ENCODE measurements around the gene NPTX1.

Gene NPTX1

DNA sequence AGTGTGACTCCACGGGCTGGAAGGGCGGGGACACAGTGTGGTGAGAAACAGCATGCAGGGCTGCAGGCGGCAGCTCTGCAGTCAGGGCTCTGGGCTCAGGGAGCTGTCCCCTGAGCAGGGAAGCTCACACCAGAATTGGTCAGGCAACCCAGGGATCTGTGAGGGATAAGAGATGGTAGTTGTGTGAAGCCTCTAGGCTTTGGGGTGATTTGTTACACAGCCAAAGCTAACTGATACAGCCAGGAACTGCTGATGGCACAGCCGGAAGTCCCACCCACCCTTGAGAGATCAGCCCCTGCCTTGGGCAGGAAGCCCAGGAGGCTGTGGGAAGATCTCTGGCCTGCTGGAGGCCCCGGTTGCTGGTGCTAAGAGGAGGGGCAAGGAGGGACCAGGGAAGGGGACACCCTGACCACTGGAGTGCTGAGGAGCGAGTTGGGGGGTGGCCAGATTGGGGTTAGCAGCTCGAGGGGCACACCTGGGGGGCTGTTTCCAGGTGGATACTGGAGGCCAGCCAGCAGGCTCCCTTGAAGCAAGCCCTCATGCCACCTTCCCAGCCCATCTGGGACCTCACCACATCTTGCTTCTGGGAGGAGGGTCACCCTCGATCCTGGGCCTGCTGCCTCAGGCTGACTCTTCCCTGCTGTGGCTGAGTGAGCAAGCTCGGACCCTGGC is 25.2 kb downstream of the NPTX1 start:
- in situ Hi-C loops (cut with MboI; ENCODE audit: low pct_unique_long_range_greater_than_20kb, low sequenced_read_pairs): no loop called here
- DNase-seq: no peak

- no peak for DNase-seq
- in situ Hi-C loops (cut with MboI; ENCODE audit: low pct_unique_long_range_greater_than_20kb, low sequenced_read_pairs): no loop called here
Observed at GRCh38 chr17:80449930-80450576, 26.4 kb downstream of the NPTX1 start.

- in situ Hi-C loops (cut with MboI; ENCODE audit: low pct_unique_long_range_greater_than_20kb, low sequenced_read_pairs): no loop called here
- no peak for DNase-seq
Observed at GRCh38 chr17:80449194-80449929, 27.0 kb downstream of the NPTX1 start.

- in situ Hi-C loops (cut with MboI; ENCODE audit: low pct_unique_long_range_greater_than_20kb, low sequenced_read_pairs): no loop called here
Observed at GRCh38 chr17:80447790-80448189, 28.6 kb downstream of the NPTX1 start.

DNA sequence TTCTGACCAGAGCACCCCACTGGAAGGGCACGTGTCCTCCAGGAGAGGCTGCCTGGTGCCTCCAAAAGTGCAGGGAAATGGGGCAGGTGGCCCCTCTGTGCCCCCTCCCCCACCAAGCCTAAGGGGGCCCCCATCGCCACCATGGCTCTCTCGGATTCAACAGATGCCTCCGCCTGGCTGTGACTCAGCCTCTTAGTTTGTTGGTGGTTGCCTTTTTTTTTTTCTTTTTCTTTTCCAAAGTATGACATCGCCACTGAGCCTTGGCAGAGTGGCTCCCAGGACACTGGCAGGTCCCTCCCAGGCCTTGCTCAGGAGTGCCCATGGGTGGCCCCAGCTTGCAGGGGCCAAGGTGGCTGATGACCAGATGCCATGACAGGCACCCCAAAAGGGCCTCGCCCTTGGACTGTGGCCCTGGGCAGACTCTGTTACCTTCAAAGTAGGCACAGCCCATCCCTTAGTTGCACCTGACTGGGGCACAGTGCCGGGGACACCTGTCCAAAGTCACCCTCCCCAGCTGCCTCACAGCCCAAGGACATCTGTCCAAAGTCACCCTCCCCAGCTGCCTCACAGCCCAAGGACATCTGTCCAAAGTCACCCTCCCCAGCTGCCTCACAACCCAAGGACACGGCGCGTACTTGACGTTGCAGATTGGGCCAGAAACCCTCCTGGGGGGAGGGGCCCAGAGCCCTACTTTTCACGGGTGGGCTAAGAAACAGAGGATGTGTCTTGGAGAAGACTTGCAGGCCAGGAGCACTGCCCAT is 29.6 kb downstream of the NPTX1 start:
- no peak for DNase-seq
- in situ Hi-C loops (cut with MboI; ENCODE audit: low pct_unique_long_range_greater_than_20kb, low sequenced_read_pairs): no loop called here

More at GRCh38 chr17:80447790-80448189, 28.6 kb downstream of the NPTX1 start:
- no peak for DNase-seq

DNA sequence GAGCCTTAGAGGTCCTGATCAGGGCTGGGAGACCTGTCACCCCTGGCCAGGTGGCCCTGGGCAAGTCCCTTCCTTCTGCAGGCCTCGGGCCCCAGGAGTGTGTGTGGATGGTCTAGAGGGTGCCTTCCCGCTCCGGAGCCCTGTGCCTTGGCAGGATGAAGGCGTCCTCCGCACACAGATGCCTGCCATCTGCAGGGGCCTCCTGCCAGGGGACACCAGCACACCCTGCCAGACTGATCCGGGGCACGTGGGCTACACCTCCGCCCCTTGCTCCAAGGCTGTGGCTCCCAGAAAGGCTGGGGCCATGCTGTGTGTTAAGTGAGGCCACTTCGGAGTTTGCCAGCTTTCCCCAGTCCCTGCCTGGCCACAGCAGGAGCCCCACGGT is 30.7 kb downstream of the NPTX1 start:
- DNase-seq: no peak

DNA sequence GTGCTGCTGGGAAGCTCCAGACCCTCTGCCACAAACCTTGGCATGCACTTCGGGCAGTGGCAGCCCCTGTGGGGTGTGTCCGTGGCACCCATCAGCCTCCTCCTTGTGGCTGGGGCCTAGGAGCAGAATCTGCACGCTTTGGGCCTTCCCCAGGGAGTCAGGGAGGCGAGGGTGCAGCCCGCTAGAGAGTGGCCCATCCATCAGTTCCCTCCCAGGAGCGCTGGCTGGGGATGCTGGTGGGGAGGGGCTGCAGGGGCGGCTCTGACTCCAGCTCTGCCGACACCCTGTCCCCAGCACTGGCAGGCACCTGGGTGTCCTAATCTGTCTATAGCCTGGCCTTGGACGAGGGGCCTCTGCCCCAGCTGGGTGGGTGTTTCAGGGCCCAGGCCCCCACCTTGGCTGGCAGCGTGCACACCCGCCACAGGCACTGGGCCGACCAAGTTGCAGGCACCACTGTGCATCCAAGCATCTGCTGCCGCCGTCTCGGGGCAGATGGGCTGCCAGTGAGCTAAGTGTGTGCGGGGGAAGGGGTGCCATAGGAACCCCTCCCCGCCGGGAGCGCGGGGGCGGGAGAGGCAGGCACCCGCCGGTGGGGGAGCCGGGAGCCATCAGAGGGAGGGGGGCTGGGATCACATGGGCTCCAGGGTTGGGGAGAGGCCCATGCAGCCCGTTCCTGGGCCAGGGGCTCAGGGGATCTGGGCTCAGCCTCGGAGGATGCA is 31.2 kb downstream of the NPTX1 start:
- in situ Hi-C loops (cut with MboI; ENCODE audit: low pct_unique_long_range_greater_than_20kb, low sequenced_read_pairs): no loop called here
- DNase-seq: no peak

More for the DNA sequence above, 30.7 kb downstream of the NPTX1 start:
- in situ Hi-C loops (cut with MboI; ENCODE audit: low pct_unique_long_range_greater_than_20kb, low sequenced_read_pairs): no loop called here

- no peak for DNase-seq
- in situ Hi-C loops (cut with MboI; ENCODE audit: low pct_unique_long_range_greater_than_20kb, low sequenced_read_pairs): no loop called here
Observed at GRCh38 chr17:80444644-80444979, 31.8 kb downstream of the NPTX1 start.

GRCh38 chr17:80443916-80444643 is 32.3 kb downstream of the NPTX1 start:
- DNase-seq: no peak
- in situ Hi-C loops (cut with MboI; ENCODE audit: low pct_unique_long_range_greater_than_20kb, low sequenced_read_pairs): no loop called here

- no peak for DNase-seq
- in situ Hi-C loops (cut with MboI; ENCODE audit: low pct_unique_long_range_greater_than_20kb, low sequenced_read_pairs): no loop called here
Observed at GRCh38 chr17:80443498-80443897, 32.9 kb downstream of the NPTX1 start.

DNA sequence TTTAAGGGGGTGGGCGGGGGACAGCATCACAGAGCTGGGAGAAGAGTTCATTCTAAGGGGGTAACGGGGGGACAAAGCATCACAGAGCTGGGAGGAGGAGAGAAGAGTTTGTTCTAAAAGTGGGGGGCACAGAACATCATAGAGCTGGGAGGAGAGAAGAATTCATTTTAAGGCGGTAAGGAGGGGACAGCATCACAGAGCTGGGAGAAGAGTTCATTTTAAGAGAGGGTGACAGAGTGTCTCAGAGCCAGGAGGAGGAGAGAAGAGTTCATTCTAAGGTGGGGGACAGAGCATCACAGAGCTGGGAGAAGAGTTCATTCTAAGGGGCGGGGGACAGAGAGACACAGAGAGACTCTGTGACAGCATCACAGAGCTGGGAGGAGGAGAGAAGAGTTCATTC is 33.6 kb downstream of the NPTX1 start:
- in situ Hi-C loops (cut with MboI; ENCODE audit: low pct_unique_long_range_greater_than_20kb, low sequenced_read_pairs): no loop called here
- DNase-seq: no peak

- no peak for DNase-seq
- in situ Hi-C loops (cut with MboI; ENCODE audit: low pct_unique_long_range_greater_than_20kb, low sequenced_read_pairs): no loop called here
Observed at GRCh38 chr17:80442323-80442659, 34.1 kb downstream of the NPTX1 start.

- no peak for DNase-seq
- in situ Hi-C loops (cut with MboI; ENCODE audit: low pct_unique_long_range_greater_than_20kb, low sequenced_read_pairs): no loop called here
Observed at GRCh38 chr17:80441598-80442322, 34.6 kb downstream of the NPTX1 start.

- peak; percentile 63 for DNase-seq
- in situ Hi-C loops (cut with MboI; ENCODE audit: low pct_unique_long_range_greater_than_20kb, low sequenced_read_pairs): no loop called here
Observed at GRCh38 chr17:80441133-80441578, 35.3 kb downstream of the NPTX1 start.

GRCh38 chr17:80439499-80439898 is 36.9 kb downstream of the NPTX1 start:
- in situ Hi-C loops (cut with MboI; ENCODE audit: low pct_unique_long_range_greater_than_20kb, low sequenced_read_pairs): no loop called here
- no peak for DNase-seq

DNA sequence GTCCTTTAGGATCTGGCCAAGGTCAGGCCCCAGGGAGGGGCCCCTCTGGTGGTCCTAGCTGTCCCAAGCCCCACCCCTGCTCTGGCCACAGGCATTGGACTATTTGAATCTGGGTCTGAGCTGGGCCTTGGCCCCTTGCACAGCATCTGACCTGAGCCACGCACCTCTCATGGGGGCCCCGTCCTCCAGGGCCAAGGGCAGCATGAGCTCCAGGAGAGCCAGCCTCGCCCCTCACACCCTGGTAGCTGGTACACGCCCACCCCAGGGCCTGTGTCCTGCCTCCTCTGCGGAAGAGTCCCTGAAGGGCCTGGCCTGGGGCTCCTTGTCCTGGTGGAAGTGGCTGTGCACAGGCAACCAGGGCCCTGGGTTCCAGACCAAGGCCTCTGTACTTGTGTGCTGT is 37.6 kb downstream of the NPTX1 start:
- in situ Hi-C loops (cut with MboI; ENCODE audit: low pct_unique_long_range_greater_than_20kb, low sequenced_read_pairs): no loop called here
- no peak for DNase-seq

DNA sequence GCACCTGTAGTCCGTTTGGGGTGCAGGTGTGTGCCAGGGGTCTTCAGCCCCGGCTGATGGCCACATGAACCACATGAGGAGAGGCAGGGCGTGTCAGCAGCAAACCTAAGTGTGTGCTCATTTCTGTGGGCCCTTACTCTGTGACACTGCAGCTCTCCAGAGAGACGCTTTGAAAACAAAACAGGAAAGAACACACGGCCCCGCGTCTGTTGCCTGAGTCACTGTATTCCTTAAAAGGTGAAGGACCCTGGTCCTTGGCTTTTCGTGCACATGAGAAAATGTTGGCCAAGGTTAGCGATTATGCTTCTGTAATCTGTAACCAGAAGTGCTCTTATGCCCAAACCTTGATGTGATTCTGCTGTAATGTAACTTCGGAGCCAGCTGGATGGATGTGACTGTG is 38.9 kb downstream of the NPTX1 start:
- in situ Hi-C loops (cut with MboI; ENCODE audit: low pct_unique_long_range_greater_than_20kb, low sequenced_read_pairs): no loop called here

More for the DNA sequence above, 38.9 kb downstream of the NPTX1 start:
- no peak for DNase-seq
